ENCODE data around the gene CCDC102A.
A peak's percentile ranks its signal among the peaks of the same experiment; 100 is the strongest.

Gene CCDC102A

GRCh38 chr16:57517397-57518367 lies 18.7 kb downstream of the CCDC102A start:
- DNase-seq: no peak

- no peak for DNase-seq
Observed at GRCh38 chr16:57516773-57517172, 19.6 kb downstream of the CCDC102A start.

GRCh38 chr16:57516176-57516725 lies 20.1 kb downstream of the CCDC102A start:
- no peak for DNase-seq

GRCh38 chr16:57514791-57515600 lies 21.4 kb downstream of the CCDC102A start:
- DNase-seq: no peak

GRCh38 chr16:57514371-57514770 lies 22.0 kb downstream of the CCDC102A start:
- no peak for DNase-seq

- no peak for DNase-seq
Observed at GRCh38 chr16:57513371-57514102, 22.8 kb downstream of the CCDC102A start.

- no peak for DNase-seq
Observed at GRCh38 chr16:57512296-57513001, 23.9 kb downstream of the CCDC102A start.

DNA sequence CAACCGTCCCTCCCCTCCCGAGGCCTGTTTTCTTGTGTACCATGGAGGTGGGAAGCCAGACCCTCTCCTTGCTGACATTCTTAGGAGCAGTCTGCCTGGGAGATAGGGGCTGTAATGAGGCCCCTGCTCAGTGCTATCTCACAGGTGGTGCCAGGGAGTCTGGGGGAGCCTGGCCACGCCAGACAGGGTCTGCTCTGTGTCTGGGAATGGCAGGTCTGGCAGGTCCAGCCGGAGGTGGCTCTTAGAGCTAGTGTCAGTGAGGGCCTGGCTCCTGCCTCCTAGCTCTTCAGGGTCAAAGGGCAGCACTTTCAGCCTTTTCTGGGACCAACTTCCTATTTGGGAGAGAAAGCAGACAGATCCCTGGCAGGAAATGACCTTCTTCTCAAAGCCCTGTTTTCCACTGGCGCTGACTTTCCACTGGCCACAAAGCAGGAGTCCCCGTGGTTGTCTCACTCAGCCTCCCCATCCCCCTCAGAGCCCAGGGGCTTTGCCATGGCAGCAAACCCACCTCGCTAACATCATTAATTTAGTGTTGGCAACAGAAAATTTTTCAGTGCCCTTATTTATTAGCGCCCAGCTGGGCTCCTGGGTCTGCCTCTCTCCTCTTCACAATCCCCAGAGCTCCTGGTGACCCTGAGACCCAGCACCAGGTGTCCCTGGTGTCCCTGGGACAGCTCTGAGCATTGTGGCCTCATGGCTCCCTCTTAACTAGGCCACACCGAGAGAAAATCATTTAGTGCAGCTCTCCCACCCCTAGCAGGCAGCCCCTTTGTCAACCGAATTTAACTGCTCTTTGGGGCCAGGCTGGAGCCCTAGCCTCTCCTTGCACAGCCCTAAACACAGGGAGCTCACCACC lies 26.1 kb downstream of the CCDC102A start:
- no peak for DNase-seq

DNA sequence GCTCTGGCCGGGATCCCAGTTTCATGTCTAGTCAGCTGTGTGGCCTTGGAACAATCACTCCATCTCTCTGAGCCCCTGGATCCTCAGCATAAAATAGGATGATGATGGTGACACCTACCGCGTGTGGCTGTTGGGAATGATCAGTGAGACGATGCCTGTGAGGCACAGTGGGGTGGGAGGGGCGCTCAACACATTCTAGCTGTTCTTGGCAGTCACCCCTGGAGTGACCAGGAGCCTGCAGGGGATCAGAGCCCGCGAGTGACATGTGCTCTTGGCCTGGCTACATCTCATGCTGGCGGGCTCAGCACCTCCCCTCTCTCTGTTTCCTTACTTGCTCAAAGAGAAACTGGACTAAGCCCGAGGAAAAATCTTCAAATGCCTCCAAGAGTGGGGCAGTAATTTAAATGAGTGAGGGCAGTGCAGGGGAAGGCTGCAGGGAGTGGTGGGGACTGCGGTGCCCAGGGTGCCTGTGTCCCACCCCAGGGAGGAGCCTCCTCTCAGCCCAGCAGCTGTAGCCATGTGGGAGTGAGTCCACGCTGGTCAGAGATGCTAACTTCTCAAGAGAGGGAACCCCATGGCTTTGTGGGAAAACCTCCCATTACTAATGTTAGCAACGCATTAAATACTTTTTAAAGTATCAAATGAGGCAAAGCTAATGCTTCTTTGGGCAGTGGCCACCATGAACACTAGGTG lies 27.0 kb downstream of the CCDC102A start:
- DNase-seq: no peak

DNA sequence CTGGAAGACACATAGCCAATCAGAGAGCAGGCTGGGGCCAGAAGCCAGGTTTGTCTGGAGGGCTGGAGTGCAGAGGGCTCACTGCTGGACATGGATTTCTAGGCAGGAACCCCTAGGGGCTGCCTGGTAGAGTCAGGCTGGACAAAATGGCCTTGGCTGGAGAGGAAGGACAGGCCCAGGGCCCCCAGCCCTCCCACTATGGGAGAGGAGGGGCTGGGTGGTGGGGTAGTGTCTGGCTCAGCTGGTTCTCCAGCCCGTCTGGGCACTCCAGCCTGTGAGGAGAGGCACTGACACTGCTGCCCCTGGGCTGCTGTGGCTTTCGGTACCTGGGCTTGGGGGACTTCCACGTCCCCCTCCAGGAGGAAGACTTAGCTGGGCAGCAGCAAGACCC lies 28.3 kb downstream of the CCDC102A start:
- DNase-seq: no peak

- no peak for DNase-seq
Observed at GRCh38 chr16:57507136-57508034, 29.0 kb downstream of the CCDC102A start.

GRCh38 chr16:57505169-57505568 lies 31.2 kb downstream of the CCDC102A start:
- DNase-seq: no peak

- DNase-seq: no peak
Observed at GRCh38 chr16:57504491-57504890, 31.9 kb downstream of the CCDC102A start.

DNA sequence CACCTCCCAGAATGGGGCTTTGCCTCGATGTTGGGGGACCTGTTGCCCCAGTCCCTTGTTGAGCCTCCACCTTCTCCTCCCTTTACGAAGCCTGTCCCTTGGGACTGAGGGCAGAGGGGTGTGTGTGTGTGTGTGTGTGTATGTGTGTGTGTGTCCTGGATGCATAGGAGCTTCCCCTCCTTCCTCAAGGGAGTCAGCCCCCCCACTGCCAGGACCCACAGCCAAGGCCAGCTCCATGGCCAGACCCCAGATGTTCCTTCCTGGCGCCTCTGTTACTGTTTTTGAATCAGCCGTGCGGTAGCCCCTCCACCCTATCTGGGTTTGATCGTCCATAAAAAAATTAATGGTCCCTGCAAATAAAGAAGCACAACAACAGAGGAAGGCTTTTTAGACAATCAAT lies 32.4 kb downstream of the CCDC102A start:
- DNase-seq: no peak

DNA sequence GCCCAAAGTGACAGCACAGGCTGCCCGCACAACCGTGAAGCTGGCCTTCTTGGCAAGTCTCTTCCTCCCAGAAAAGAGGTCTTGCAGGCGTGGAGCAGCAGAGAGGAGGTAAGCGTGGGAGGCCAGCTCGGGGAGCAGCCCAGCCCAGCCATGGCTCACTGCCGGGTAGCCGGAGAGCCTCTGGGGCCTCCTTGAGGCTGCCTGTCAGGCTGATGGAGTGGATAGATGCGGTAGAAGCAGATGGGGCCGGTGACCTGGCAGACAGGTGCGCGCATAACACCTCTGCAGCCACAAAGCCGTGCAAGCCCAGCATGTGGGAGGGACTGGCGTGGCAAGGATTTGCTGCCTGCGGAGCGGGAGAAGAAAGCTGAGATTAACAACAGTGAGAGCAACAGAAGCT lies 33.0 kb downstream of the CCDC102A start:
- DNase-seq: no peak

GRCh38 chr16:57502048-57502775 lies 34.2 kb downstream of the CCDC102A start:
- no peak for DNase-seq

GRCh38 chr16:57501492-57501891 lies 34.9 kb downstream of the CCDC102A start:
- no peak for DNase-seq

DNA sequence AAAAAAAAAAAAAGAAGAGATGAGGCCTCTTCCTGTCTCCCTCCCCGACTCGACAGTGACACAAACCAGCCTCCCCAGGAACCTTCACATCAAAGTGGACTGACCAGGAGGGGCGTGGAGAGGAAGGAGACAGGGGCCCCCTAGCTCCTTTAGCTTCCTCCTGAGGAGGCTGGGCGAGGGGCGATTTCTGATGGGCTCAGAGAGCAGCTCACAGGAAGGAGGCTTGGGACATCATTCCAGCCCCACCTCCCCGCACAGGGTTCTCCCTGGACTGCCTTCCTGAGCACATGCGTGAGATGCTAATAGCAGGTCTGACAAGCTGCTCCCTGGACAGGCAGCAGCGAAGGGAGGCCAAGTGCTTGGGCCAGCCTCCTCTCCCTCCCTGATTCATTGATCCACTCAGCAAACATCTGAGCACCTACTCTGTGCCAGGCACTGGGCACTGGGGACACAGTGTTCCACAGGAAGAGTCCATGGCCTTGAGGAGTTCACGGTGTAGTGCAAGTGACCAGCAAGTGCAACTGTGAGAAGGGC lies 35.7 kb downstream of the CCDC102A start:
- peak; percentile 9 for DNase-seq
